ENCODE data around the gene S100A2.

- TF ChIP-seq CTCF (IDR thresholded peaks at IDR 0.05), result no peak
- no peak for TF ChIP-seq POLR2A (IDR thresholded peaks at IDR 0.05)
- no peak for TF ChIP-seq EP300 (IDR thresholded peaks at IDR 0.05)
- no peak for TF ChIP-seq POLR2AphosphoS5 (IDR thresholded peaks at IDR 0.05)
Measured at GRCh38 chr1:153546796-153547559, 18.7 kb downstream of the S100A2 start.
